ENCODE measurements around the gene CNTNAP4. TPM values are rescaled to one million over a fixed set of nuclear protein-coding genes. Genes with fewer than 3 reads are reported as not detected.

CNTNAP4 gene
- total and polyA plus RNA-seq, 2 of the 4 experiments (the other 2 are of a cell fraction) = not detected

- H3K56ac ChIP-seq (ENCODE audit: extremely low read depth, insufficient read depth, low read length) = no peak overlapping the region
- no peak overlapping the region for H4K8ac ChIP-seq (ENCODE audit: low read depth in 2 of 2, low read length in 2 of 2)
- H3K36me3 ChIP-seq (ENCODE audit: control insufficient read depth, insufficient read depth, low read length) = no peaks in the 10 kb centered on the region
- no peak overlapping the region for H3K23ac ChIP-seq (ENCODE audit: low read depth, low read length)
- TF ChIP-seq CTCF (conservative IDR thresholded peaks at IDR 0.05; ENCODE audit: low read depth, low read length) = no peak
- TF ChIP-seq MAZ (IDR thresholded peaks at IDR 0.05; ENCODE audit: borderline replicate concordance, low read depth, low read length) = no peak
- no peak for TF ChIP-seq CHD1 (IDR thresholded peaks at IDR 0.05; ENCODE audit: low read depth, low read length)
- no peak for TF ChIP-seq SMC3 (IDR thresholded peaks at IDR 0.05; ENCODE audit: low read depth, low read length)
- no peak for TF ChIP-seq POLR2A (IDR thresholded peaks at IDR 0.05; ENCODE audit: low read depth, low read length)
- no peak for TF ChIP-seq ELK1 (IDR thresholded peaks at IDR 0.05; ENCODE audit: borderline replicate concordance, low read depth, low read length)
- no peak for TF ChIP-seq BHLHE40 (IDR thresholded peaks at IDR 0.05; ENCODE audit: low read depth, low read length)
- no peak for TF ChIP-seq CEBPB (IDR thresholded peaks at IDR 0.05; ENCODE audit: low read depth, low read length)
- TF ChIP-seq RCOR1 (IDR thresholded peaks at IDR 0.05; ENCODE audit: insufficient replicate concordance, low read length) = no peak
- TF ChIP-seq FOS (IDR thresholded peaks at IDR 0.05; ENCODE audit: low read depth, low read length) = no peak
- no peak for TF ChIP-seq RAD21 (IDR thresholded peaks at IDR 0.05; ENCODE audit: low read length)
- no peak for TF ChIP-seq NFE2L2 (IDR thresholded peaks at IDR 0.05; ENCODE audit: low read depth, low read length)
- no peak overlapping the region for H3K9ac ChIP-seq (ENCODE audit: low read depth, low read length)
- H2AK9ac ChIP-seq (replicated peaks; ENCODE audit: low read depth, low read length, poor library complexity) = no peak overlapping the region
- H3K4me2 ChIP-seq (ENCODE audit: low read depth, low read length) = no peak overlapping the region
- H3K9me1 ChIP-seq (ENCODE audit: insufficient read depth, low read length) = no peaks in the 10 kb centered on the region
- no peak overlapping the region for H4K91ac ChIP-seq (ENCODE audit: insufficient read depth, low read depth, low read length)
- H3K27me3 ChIP-seq (ENCODE audit: control insufficient read depth, insufficient read depth, low read length) = no peaks in the 10 kb centered on the region
- no peak overlapping the region for H2BK15ac ChIP-seq (ENCODE audit: low read depth, low read length)
- H3K79me1 ChIP-seq (ENCODE audit: low read depth in 1 of 2, low read length in 2 of 2) = no peaks in the 10 kb centered on the region
- no peak overlapping the region for H2BK120ac ChIP-seq (ENCODE audit: low read depth, low read length)
- WGBS, 2 experiments (ENCODE audit: extremely low coverage in 2 of 2, insufficient read length in 1 of 2) = 48% methylated on average over 2 of the region's 5 CpGs; no CpG with 5 or more reads in 1 of the 2 experiments
- ChIA-PET CTCF (no interaction called here), POLR2A (ENCODE audit: unreplicated experiment) (no interaction called here)
- no peak overlapping the region for H2BK5ac ChIP-seq (ENCODE audit: low read depth, low read length, poor library complexity, severe bottlenecking)
- in situ Hi-C loops (cut with MboI; ENCODE audit: low sequenced_read_pairs) = no loop called here
- no peak overlapping the region for H3K18ac ChIP-seq (ENCODE audit: low read depth, low read length)
- H3K14ac ChIP-seq (replicated peaks; ENCODE audit: low read depth, low read length) = no peak overlapping the region
- no peak overlapping the region for H2BK20ac ChIP-seq (ENCODE audit: low read depth, low read length)
- H4K5ac ChIP-seq (ENCODE audit: low read depth, low read length) = no peak overlapping the region
- dilution Hi-C loops (cut with HindIII; ENCODE audit: low sequenced_read_pairs, unreplicated experiment) = no loop called here
- H3K4ac ChIP-seq (ENCODE audit: low read depth, low read length) = no peak overlapping the region
- DNase-seq (no peak), ATAC-seq (ENCODE audit: low read depth) (no peak)
- no peaks in the 10 kb centered on the region for H4K20me1 ChIP-seq (ENCODE audit: insufficient read depth, low read length)
- no peaks in the 10 kb centered on the region for H3K9me3 ChIP-seq (ENCODE audit: control insufficient read depth, insufficient read depth, low read length)
- H3K4me3 ChIP-seq (ENCODE audit: insufficient read depth, low read depth, low read length) = no peak overlapping the region
- BruUV-seq (replicated peaks) = no TSS peak
- H2AFZ ChIP-seq (replicated peaks; ENCODE audit: low read length, poor library complexity) = no peak overlapping the region
- no peaks in the 10 kb centered on the region for H3K4me1 ChIP-seq (ENCODE audit: control insufficient read depth, insufficient read depth, low read length)
- H3K27ac ChIP-seq (ENCODE audit: insufficient read depth, low read length) = no peak overlapping the region
- H2AK5ac ChIP-seq (ENCODE audit: low read depth, low read length) = no peak overlapping the region
- intact Hi-C loops (cut with micrococcal nuclease) = no loop called here
Observed at GRCh38 chr16:76488065-76488417, 210.8 kb downstream of the CNTNAP4 start.
